ENCODE results near the gene BMP6.

DNA sequence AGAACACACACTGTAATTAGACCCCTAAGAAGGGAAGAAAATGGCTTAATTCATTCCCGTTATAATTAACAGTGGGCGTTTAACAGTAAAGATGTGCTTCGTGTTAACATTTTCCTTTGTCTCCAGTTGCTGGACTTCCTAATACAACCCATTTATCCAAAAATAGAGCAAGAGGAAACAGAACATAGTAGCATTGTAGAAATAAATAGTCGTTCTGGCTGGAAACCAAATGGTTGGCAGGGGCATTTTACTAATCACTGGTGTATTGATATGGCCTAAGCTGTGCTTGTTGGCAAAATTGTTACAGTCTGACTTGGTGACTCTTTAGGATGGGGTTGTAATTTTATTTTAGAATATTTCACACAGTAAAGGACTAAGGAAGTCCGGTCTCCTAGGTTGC is 89.8 kb downstream of the BMP6 start:
- no peak for TF ChIP-seq POLR2A (IDR thresholded peaks at IDR 0.05)
- TF ChIP-seq, protein P1, sequence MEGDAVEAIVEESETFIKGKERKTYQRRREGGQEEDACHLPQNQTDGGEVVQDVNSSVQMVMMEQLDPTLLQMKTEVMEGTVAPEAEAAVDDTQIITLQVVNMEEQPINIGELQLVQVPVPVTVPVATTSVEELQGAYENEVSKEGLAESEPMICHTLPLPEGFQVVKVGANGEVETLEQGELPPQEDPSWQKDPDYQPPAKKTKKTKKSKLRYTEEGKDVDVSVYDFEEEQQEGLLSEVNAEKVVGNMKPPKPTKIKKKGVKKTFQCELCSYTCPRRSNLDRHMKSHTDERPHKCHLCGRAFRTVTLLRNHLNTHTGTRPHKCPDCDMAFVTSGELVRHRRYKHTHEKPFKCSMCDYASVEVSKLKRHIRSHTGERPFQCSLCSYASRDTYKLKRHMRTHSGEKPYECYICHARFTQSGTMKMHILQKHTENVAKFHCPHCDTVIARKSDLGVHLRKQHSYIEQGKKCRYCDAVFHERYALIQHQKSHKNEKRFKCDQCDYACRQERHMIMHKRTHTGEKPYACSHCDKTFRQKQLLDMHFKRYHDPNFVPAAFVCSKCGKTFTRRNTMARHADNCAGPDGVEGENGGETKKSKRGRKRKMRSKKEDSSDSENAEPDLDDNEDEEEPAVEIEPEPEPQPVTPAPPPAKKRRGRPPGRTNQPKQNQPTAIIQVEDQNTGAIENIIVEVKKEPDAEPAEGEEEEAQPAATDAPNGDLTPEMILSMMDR (IDR thresholded peaks at IDR 0.05) = no peak
- TF ChIP-seq POLR2AphosphoS5 (IDR thresholded peaks at IDR 0.05) = no peak
- TF ChIP-seq EP300 (IDR thresholded peaks at IDR 0.05) = no peak

Data from sigmoid colon (tissue), 4 donors.